Heart left ventricle (tissue), 13 donors: ENCODE measurements around the gene SIGLEC8.

Source experiments
- CTCF ChIP-seq, 12 donors: fragments of 200-600 bp; sonication (generic) in 4 of 12; IDR thresholded peaks; one replicate each; pipeline versions ENCODE4 v1.5.0 to v1.8.0; 2018 to 2022; ENCODE audit warnings: antibody characterized with exemption in 12 of 12, mild to moderate bottlenecking in 5 of 12
- POLR2A ChIP-seq, 2 donors: fragments of 450-650 bp; IDR thresholded peaks; one replicate each; pipeline ENCODE4 v1.6.1; 2017; ENCODE audit warnings: antibody characterized with exemption in 2 of 2, mild to moderate bottlenecking in 2 of 2, moderate library complexity in 2 of 2
- donor health status: ischemic (EF 13 %, LVEDD 7.1; RV severe dilation, severe dysfunction).
- donor health status: DM: no; HTN: yes; CAD: no.
- donor health status: DM: no; HTN: no; CAD: no.
- donor health status: ischemic (EF 25% LVEDD 6.9; RV normal size, moderate dysfunction).
- donor health status: ischemic (EF 25% LVEDD 5.7; RV mildly dilated, moderate dysfunction).
- donor health status: ischemic (EF 35%, LVEDD 5.7; RV mildly dilated, moderate dysfunction).
- donor health status: nonischemic (EF 11% LVEDD 7.7; RV severe dilation, severe dysfunction).
- donor health status: DM: yes; HTN: yes; CAD: no.
- donor health status: PGD.
- donor health status: ischemic (EF 29% LVEDD 5.4; RV normal size, mild dysfunction).
- donor health status: nonischemic (EF 23%, LVEDD 6.1; RV moderate dilation, normal function).

DNA sequence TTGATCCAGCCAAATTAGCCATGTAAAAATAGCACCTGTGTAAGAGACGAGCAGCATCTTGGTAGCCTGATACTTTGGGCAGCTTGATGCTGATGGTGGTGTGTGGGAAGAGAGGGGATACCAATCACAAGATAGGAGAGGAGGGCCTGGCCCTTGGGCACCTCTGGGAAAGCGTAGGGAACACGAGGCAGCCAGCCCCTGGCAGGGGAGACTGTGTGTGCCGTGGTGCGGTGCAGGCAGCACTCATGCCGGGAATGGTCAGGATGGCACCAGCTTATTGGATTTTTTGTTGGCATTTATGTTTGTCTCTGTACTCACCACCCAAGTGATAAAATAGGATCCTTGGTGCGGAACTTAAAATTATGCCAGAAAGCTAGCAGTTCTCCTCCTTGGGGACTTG, 10.2 kb downstream of the SIGLEC8 start:
- TF ChIP-seq POLR2A (IDR thresholded peaks at IDR 0.05) (no peak), CTCF (IDR thresholded peaks at IDR 0.05) (no peak)
